IMR-90 (cell line): ENCODE data around the gene PLCH1. TPM values are rescaled to one million over a fixed set of nuclear protein-coding genes. Genes with fewer than 3 reads are reported as not detected.

Experiments
- ATAC-seq: fragments of 200-7000 bp; cut with Tn5 transposase; 2 replicates; pipeline ENCODE4 v1.9.1; 2020; ENCODE audit warnings: low read depth, mild to moderate bottlenecking, moderate library complexity
- BruUV-seq: library from RNA; stranded (reverse); fragments of 400-500 nt; replicated peaks from 2 replicates; lab custom pipeline; 2021; lab: Mats Ljungman, UMichigan
- CTCF ChIA-PET: fragments of 300-600 bp; formaldehyde crosslinking; extraction: SDS; loops from one replicate; lab custom pipeline; 2021; ENCODE audit warnings: antibody characterized with exemption; lab: Yijun Ruan, JAX
- POLR2A ChIA-PET: fragments of 300-600 bp; sonication (Branson Sonifier 250); formaldehyde crosslinking; loops from one replicate; lab custom pipeline; 2022; ENCODE audit warnings: antibody characterized with exemption; ENCODE audit not compliant: unreplicated experiment; lab: Charles Lee
- DNase-seq: peaks from one replicate; pipeline ENCODE4 v3.0.0; 2013
- H2AFZ ChIP-seq: replicated peaks from 2 replicates; pipeline ENCODE3; 2013; ENCODE audit warnings: low read length, mild to moderate bottlenecking; ENCODE audit not compliant: poor library complexity
- H2AK5ac ChIP-seq: 2 replicates; pipeline ENCODE4 v1.6.1; 2013; ENCODE audit warnings: low read depth, low read length, inconsistent platforms
- H2AK9ac ChIP-seq: replicated peaks from 2 replicates; pipeline ENCODE3; 2013; ENCODE audit warnings: mild to moderate bottlenecking, low read depth, low read length, moderate library complexity; ENCODE audit not compliant: poor library complexity
- H2BK120ac ChIP-seq: 2 replicates; pipeline ENCODE4 v1.6.1; 2013; ENCODE audit warnings: low read depth, low read length, inconsistent platforms
- H2BK15ac ChIP-seq: 3 replicates; pipeline ENCODE4 v1.6.1; 2013; ENCODE audit warnings: low read depth, low read length, inconsistent platforms
- H2BK20ac ChIP-seq: 2 replicates; pipeline ENCODE4 v1.6.1; 2013; ENCODE audit warnings: low read depth, mild to moderate bottlenecking, inconsistent platforms, low read length, moderate library complexity
- H2BK5ac ChIP-seq: 2 replicates; pipeline ENCODE4 v1.6.1; 2013; ENCODE audit warnings: mild to moderate bottlenecking, low read depth, low read length, inconsistent platforms; ENCODE audit not compliant: poor library complexity, severe bottlenecking
- H3K14ac ChIP-seq: replicated peaks from 2 replicates; pipeline ENCODE4 v1.6.1; 2013; ENCODE audit warnings: low read depth, low read length, inconsistent platforms
- H3K18ac ChIP-seq: 2 replicates; pipeline ENCODE4 v1.6.1; 2013; ENCODE audit warnings: low read depth, low read length, control low read depth
- H3K23ac ChIP-seq: 2 replicates; pipeline ENCODE4 v1.6.1; 2013; ENCODE audit warnings: low read depth, low read length, inconsistent platforms
- H3K27ac ChIP-seq: 2 replicates; pipeline ENCODE4 v1.5.1; 2013; ENCODE audit warnings: mild to moderate bottlenecking, control low read depth, low read length; ENCODE audit not compliant: insufficient read depth
- H3K27me3 ChIP-seq: 2 replicates; pipeline ENCODE4 v1.6.1; 2013; ENCODE audit warnings: low read length; ENCODE audit not compliant: control insufficient read depth, insufficient read depth
- H3K36me3 ChIP-seq: 2 replicates; pipeline ENCODE4 v1.6.1; 2013; ENCODE audit warnings: low read length, mixed read lengths; ENCODE audit not compliant: control insufficient read depth, insufficient read depth
- H3K4ac ChIP-seq: 2 replicates; pipeline ENCODE4 v1.6.1; 2013; ENCODE audit warnings: low read depth, low read length, inconsistent platforms
- H3K4me1 ChIP-seq: 2 replicates; pipeline ENCODE4 v1.6.1; 2013; ENCODE audit warnings: low read length, mixed read lengths; ENCODE audit not compliant: control insufficient read depth, insufficient read depth
- H3K4me2 ChIP-seq: 2 replicates; pipeline ENCODE4 v1.6.1; 2013; ENCODE audit warnings: low read depth, mild to moderate bottlenecking, control low read depth, low read length, moderate library complexity
- H3K4me3 ChIP-seq: 2 replicates; pipeline ENCODE4 v1.5.1; 2013; ENCODE audit warnings: low read depth, mild to moderate bottlenecking, control low read depth, low read length, moderate library complexity; ENCODE audit not compliant: insufficient read depth
- H3K56ac ChIP-seq: 2 replicates; pipeline ENCODE4 v1.6.1; 2013; ENCODE audit warnings: low read length, inconsistent platforms; ENCODE audit not compliant: insufficient read depth; ENCODE audit errors: extremely low read depth
- H3K79me1 ChIP-seq, 2 experiments: 2 replicates each; pipeline ENCODE4 v1.6.1; 2013; ENCODE audit warnings: low read length in 2 of 2, inconsistent platforms in 1 of 2, low read depth in 1 of 2
- H3K9ac ChIP-seq: 2 replicates; pipeline ENCODE4 v1.6.1; 2013; ENCODE audit warnings: low read depth, low read length, control low read depth
- H3K9me1 ChIP-seq: 2 replicates; pipeline ENCODE4 v1.6.1; 2013; ENCODE audit warnings: low read length, inconsistent platforms; ENCODE audit not compliant: insufficient read depth
- H3K9me3 ChIP-seq: 2 replicates; pipeline ENCODE4 v1.6.1; 2013; ENCODE audit warnings: low read length; ENCODE audit not compliant: control insufficient read depth, insufficient read depth
- H4K20me1 ChIP-seq: 2 replicates; pipeline ENCODE4 v1.6.1; 2013; ENCODE audit warnings: low read length, inconsistent platforms; ENCODE audit not compliant: insufficient read depth
- H4K5ac ChIP-seq: 2 replicates; pipeline ENCODE4 v1.6.1; 2013; ENCODE audit warnings: mild to moderate bottlenecking, low read depth, low read length, control low read depth
- H4K8ac ChIP-seq, 2 experiments: 2 replicates each; pipeline ENCODE4 v1.6.1; 2013; ENCODE audit warnings: low read depth in 2 of 2, low read length in 2 of 2, control low read depth in 1 of 2, inconsistent platforms in 1 of 2
- H4K91ac ChIP-seq: 2 replicates; pipeline ENCODE4 v1.6.1; 2013; ENCODE audit warnings: low read depth, low read length, inconsistent platforms; ENCODE audit not compliant: insufficient read depth
- MAFK ChIP-seq: IDR thresholded peaks from 2 replicates; pipeline ENCODE4 v1.6.1; 2012; ENCODE audit warnings: low read depth, low read length, improper control_type of control experiment
- RFX5 ChIP-seq: IDR thresholded peaks from 2 replicates; pipeline ENCODE4 v1.8.0; 2012; ENCODE audit warnings: low read depth, mild to moderate bottlenecking, low read length, moderate library complexity
- WGBS, 2 experiments: methylation state at CpG; one replicate each; pipeline versions ENCODE4 v1.1.5 to v1.1.7; 2013; ENCODE audit warnings: missing lambda C conversion rate in 2 of 2; ENCODE audit not compliant: insufficient read length in 1 of 2; ENCODE audit errors: extremely low coverage in 2 of 2; 5-methylcytosine and 5-hydroxymethylcytosine counted together
- dilution Hi-C: fragments of 300-500 bp; cut with HindIII; formaldehyde crosslinking; loops from one replicate; pipeline ENCODE4 v1.14.3; 2018; ENCODE audit warnings: low sequenced_read_pairs; ENCODE audit not compliant: unreplicated experiment
- in situ Hi-C: fragments of 300-500 bp; cut with MboI; formaldehyde crosslinking; loops from 3 replicates; pipeline ENCODE4 v1.14.3; 2019; ENCODE audit warnings: low sequenced_read_pairs, inconsistent platforms, mixed read lengths
- intact Hi-C: fragments of 100-400 bp; cut with micrococcal nuclease; formaldehyde crosslinking; loops from 2 replicates; pipeline ENCODE4 v1.10.0; 2022
- polyA plus RNA-seq, 3 experiments: library from polyadenylated mRNA; depleted of rRNA; stranded (reverse); fragments of >200 nt; gene quantifications; 2 replicates each; pipeline ENCODE4 v1.2.3, GENCODE V29; 2012; ENCODE audit warnings: low replicate concordance in 1 of 3
- total RNA-seq: library from RNA; depleted of rRNA; stranded (reverse); fragments of >200 nt; gene quantifications from 2 replicates; pipeline ENCODE4 v1.2.3, GENCODE V29; 2012

The PLCH1 gene
- total and polyA plus RNA-seq, 2 of the 4 experiments (the other 2 are of a cell fraction): not detected

DNA sequence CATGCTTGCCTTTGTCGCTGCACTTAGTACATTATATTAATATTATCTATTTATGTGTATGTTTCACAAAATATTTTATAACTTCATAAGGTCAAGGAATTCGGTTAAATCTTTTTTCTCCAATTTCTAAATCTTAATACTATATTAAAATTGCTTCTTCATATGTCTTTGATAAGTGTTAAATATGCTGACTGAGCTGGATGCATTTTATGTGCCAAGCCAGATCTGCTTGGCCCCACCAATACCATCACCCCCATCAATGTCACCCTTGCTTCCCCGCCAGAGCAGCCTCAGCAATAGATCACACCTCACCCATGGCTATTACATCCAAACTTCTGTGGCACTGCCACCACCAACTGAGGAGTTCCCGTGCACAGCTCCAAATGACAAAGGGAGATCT lies 287.3 kb downstream of the PLCH1 start:
- Histone ChIP-seq H3K18ac (no peak overlapping the region), H3K27ac (no peak overlapping the region), H3K4me3 (no peak overlapping the region), H2AK5ac (no peak overlapping the region), H2BK5ac (no peak overlapping the region), H3K79me1 (no peaks in the 10 kb centered on the region), H3K27me3 (no peaks in the 10 kb centered on the region), H2BK15ac (no peak overlapping the region), H3K9me3 (peaks cover 9% of the 10 kb centered on the region), H3K36me3 (no peaks in the 10 kb centered on the region), H4K20me1 (no peaks in the 10 kb centered on the region), H4K91ac (no peak overlapping the region), H3K23ac (no peak overlapping the region), H3K4me2 (no peak overlapping the region), H2BK120ac (no peak overlapping the region), H4K5ac (no peak overlapping the region), H3K4me1 (no peaks in the 10 kb centered on the region), H2AFZ (no peak overlapping the region), H3K9me1 (no peaks in the 10 kb centered on the region), H3K14ac (no peak overlapping the region), H3K56ac (no peak overlapping the region), H2AK9ac (no peak overlapping the region), H4K8ac (no peak overlapping the region), H3K4ac (no peak overlapping the region), H3K9ac (no peak overlapping the region), H2BK20ac (no peak overlapping the region)
- in situ Hi-C loops: no loop called here
- WGBS, 2 experiments: no CpG with 5 or more reads among the region's 4 CpGs
- ATAC-seq (no peak), DNase-seq (no peak)
- no peak for TF ChIP-seq RFX5
- peak; percentile 56 for TF ChIP-seq MAFK
- ChIA-PET POLR2A (no interaction called here), CTCF (interaction anchor here (0.6 kb wide), 1 partner anchor 49 kb away, joined by 5 read pairs; no protein-coding TSS in a partner anchor)
- BruUV-seq: no TSS peak
- intact Hi-C loops: no loop called here
- dilution Hi-C loops: no loop called here
